Mononuclear cell (primary cell): Measurements from ENCODE around the gene KCNIP4. TPM values are rescaled to one million over a fixed set of nuclear protein-coding genes. Genes with fewer than 3 reads are reported as not detected.

Source experiments
- H3K27me3 ChIP-seq: 2 replicates; pipeline ENCODE4 v1.6.0; 2011; ENCODE audit warnings: low read length, control low read depth; ENCODE audit not compliant: insufficient read depth
- H3K4me1 ChIP-seq: 2 replicates; pipeline ENCODE4 v1.5.1; 2011; ENCODE audit warnings: mild to moderate bottlenecking, low read length, control low read depth; ENCODE audit not compliant: insufficient read depth
- H3K4me3 ChIP-seq: 2 replicates; pipeline ENCODE4 v1.5.1; 2011; ENCODE audit warnings: mild to moderate bottlenecking, low read length, moderate library complexity
- H3K9me3 ChIP-seq: 2 replicates; pipeline ENCODE4 v1.5.1; 2011; ENCODE audit warnings: low read depth, mild to moderate bottlenecking, control low read depth, low read length
- total RNA-seq: library from RNA; depleted of rRNA; stranded (reverse); fragments of >200 nt; gene quantifications from one replicate; pipeline ENCODE4 v1.2.3, GENCODE V29; 2012

Gene KCNIP4
- total RNA-seq, 1 donor = not detected

- Histone ChIP-seq H3K27me3 (no peaks in the 10 kb centered on the region), H3K4me1 (no peaks in the 10 kb centered on the region), H3K9me3 (no peaks in the 10 kb centered on the region), H3K4me3 (no peak overlapping the region)
Observed at GRCh38 chr4:21680326-21680898, 268.2 kb downstream of the KCNIP4 start.

DNA sequence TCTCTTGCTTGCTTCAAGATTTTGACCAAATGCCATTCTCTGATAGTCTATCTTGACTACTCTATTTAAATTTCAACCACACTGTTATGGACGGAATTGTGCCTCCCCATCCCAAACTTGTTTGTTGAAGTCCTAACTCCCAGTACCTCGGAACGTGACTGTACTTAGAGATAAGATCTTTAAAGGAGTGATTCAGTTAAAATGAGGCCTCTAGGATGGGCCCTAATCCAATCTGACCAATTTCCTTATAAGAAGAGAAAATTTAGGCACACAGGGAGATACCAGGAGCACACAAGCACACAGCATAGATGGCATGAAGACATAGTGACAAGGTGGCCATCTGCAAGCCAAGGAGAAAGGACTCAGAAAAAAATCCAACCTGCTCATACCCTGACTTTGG, 269.9 kb downstream of the KCNIP4 start:
- Histone ChIP-seq H3K4me3 (no peak overlapping the region), H3K4me1 (no peaks in the 10 kb centered on the region), H3K9me3 (no peaks in the 10 kb centered on the region)

DNA sequence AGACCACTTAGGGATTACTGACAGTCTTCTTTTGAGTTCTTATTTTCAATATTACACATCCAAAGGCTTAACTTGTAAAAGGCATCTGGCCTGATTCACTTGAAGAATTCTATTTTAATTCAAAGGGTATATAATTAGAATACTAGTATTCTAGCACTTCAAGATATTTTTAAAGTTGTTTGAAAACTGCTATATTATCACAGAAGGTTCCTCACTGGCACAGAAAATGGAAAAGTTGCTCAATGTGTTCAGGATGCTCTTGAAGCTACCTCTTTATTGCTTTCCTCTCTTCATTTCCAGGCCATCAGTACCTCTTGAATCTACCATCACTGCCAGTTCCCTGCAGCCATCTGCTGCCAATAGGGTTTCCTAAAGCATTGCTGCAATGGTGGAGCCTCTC, 271.4 kb downstream of the KCNIP4 start:
- Histone ChIP-seq H3K9me3 (no peaks in the 10 kb centered on the region), H3K27me3 (no peaks in the 10 kb centered on the region), H3K4me1 (no peaks in the 10 kb centered on the region), H3K4me3 (no peak overlapping the region)

More for the DNA sequence above, 269.9 kb downstream of the KCNIP4 start:
- H3K27me3 ChIP-seq = no peaks in the 10 kb centered on the region

DNA sequence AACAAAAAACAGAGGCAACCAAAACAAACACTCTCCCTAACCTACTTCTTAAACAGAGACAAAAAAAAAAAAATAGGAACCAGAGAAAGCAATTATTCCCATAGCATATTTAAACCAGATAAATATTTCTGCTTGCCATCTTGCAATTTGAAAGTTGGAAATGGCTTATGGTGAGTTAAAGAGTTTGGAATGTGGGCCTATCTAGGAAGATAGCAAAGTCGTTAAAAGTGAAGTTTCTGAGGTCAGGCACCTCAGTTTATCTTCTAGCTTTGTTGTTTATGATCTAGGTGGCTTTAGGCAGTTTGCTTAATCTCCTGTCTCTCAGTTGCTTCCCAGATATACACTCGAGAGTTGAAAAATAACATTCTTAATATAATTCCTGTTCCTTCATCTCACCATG, 284.2 kb downstream of the KCNIP4 start:
- H3K27me3 ChIP-seq = no peaks in the 10 kb centered on the region
- no peaks in the 10 kb centered on the region for H3K9me3 ChIP-seq
- H3K4me3 ChIP-seq = no peak overlapping the region
- no peaks in the 10 kb centered on the region for H3K4me1 ChIP-seq

DNA sequence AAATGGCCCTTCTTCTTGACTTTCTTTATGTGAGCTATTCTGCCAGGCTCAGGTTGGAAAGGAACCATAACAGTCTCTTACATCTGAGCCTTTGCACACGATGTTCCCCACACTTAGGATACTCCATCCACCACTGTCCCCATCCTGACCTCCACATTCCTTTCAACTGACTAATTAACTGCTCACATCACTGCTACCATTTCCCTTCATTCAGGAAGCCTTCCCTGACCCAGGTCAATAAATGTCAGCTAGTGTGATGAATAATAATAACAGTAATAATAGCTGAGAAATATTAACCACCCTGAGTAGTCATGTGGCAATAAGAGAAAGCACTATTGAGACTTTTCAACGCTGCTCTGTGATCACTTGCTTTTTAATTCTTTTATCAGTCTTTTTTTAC, 291.7 kb downstream of the KCNIP4 start:
- Histone ChIP-seq H3K9me3 (no peaks in the 10 kb centered on the region), H3K4me3 (no peak overlapping the region), H3K4me1 (no peaks in the 10 kb centered on the region), H3K27me3 (no peaks in the 10 kb centered on the region)

DNA sequence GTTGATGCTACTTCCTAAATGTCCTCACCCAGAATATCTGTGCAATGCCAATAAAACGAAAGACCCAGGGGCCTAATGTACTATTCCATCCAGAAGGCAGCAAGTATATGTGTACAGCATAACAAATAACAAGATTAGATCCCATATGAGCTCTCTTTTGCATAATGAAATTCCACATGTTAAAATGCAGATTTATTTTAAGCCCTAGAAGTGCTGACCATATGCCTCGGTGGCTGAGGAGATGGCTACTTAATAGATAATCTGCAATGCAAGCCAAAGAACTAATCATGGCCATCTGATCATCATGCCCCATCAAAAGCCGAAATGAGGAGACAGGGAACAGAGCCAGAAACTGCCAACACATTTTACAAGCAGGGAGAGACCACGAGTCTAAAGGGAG, 293.5 kb downstream of the KCNIP4 start:
- no peaks in the 10 kb centered on the region for H3K9me3 ChIP-seq
- no peaks in the 10 kb centered on the region for H3K27me3 ChIP-seq
- H3K4me3 ChIP-seq = no peak overlapping the region
- H3K4me1 ChIP-seq = no peaks in the 10 kb centered on the region

DNA sequence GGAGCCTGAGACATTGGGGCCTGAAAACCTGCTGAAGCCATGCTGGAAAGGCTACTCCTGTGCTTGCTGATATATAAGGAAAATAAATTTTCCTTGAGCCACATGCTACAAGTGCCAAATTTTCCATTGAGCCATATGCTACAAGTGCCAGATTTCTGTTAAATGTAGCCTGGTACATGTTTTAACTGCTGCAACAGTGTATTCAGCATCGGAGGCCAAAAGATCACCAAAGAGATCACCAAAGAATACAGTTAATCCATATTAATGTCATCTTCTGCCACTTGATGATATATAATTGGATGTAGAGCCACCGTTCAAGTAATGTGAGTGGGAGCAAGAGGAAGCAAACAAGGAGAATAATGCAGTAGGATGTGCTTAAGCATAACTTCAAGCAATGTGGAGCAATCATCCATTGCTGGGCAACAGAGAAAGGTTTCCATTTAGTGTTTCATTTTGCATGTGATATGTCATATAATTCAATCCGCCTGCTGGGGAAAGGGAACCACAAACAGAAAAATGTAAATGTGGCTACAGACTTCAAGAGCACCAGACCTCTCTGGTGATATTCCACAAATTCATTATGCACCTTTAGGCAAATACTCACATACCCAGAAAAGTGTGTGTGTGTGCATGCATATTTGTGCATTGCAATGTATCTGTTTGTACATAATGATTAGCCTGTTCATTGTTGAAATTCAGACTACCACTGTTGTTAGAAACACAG, 295.9 kb downstream of the KCNIP4 start:
- H3K9me3 ChIP-seq = no peaks in the 10 kb centered on the region
- no peak overlapping the region for H3K4me3 ChIP-seq
- H3K4me1 ChIP-seq = no peaks in the 10 kb centered on the region
- no peaks in the 10 kb centered on the region for H3K27me3 ChIP-seq

DNA sequence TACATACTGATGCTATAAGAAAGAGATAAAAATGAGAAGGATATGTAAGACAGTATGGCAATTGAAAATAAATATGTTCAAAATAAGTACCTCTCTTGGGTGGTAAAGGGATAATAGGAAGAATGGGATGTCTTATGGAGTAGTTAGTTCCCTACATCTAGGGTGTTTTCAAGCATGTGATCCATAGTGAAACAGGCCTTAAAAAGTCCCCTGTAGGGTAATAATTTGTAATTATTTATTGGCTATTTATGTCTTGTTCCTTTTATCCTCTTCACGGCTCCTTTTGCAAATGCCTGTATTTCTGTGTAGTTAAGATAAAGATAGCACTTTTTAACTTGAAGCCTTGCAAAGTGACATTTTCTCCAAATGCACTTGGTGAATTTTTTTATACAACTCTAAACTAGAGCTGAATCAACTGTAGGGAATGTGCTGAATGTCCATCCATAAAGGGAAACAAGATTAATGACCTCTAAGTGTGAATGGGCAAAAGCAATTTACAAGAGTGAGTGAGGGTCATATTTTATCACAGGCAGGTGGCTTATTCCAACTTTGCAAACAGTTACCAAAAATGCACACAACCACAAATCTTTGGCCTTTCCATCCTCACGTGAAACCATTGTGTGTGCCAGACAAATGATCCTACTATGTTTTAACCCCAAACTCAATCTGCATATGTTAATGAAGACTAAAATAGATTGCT, 299.0 kb downstream of the KCNIP4 start:
- Histone ChIP-seq H3K9me3 (no peaks in the 10 kb centered on the region), H3K4me3 (no peak overlapping the region), H3K27me3 (no peaks in the 10 kb centered on the region), H3K4me1 (no peaks in the 10 kb centered on the region)

- H3K4me3 ChIP-seq = no peak overlapping the region
- H3K27me3 ChIP-seq = no peaks in the 10 kb centered on the region
- no peaks in the 10 kb centered on the region for H3K9me3 ChIP-seq
- H3K4me1 ChIP-seq = no peaks in the 10 kb centered on the region
Observed at GRCh38 chr4:21645776-21646175, 302.8 kb downstream of the KCNIP4 start.

- no peaks in the 10 kb centered on the region for H3K9me3 ChIP-seq
- H3K4me1 ChIP-seq = no peaks in the 10 kb centered on the region
- H3K4me3 ChIP-seq = no peak overlapping the region
- no peaks in the 10 kb centered on the region for H3K27me3 ChIP-seq
Observed at GRCh38 chr4:21641696-21642095, 306.9 kb downstream of the KCNIP4 start.

GRCh38 chr4:21638171-21638725, 310.3 kb downstream of the KCNIP4 start:
- H3K4me1 ChIP-seq = no peaks in the 10 kb centered on the region
- H3K4me3 ChIP-seq = no peak overlapping the region
- no peaks in the 10 kb centered on the region for H3K27me3 ChIP-seq
- peaks cover 1% of the 10 kb centered on the region for H3K9me3 ChIP-seq

DNA sequence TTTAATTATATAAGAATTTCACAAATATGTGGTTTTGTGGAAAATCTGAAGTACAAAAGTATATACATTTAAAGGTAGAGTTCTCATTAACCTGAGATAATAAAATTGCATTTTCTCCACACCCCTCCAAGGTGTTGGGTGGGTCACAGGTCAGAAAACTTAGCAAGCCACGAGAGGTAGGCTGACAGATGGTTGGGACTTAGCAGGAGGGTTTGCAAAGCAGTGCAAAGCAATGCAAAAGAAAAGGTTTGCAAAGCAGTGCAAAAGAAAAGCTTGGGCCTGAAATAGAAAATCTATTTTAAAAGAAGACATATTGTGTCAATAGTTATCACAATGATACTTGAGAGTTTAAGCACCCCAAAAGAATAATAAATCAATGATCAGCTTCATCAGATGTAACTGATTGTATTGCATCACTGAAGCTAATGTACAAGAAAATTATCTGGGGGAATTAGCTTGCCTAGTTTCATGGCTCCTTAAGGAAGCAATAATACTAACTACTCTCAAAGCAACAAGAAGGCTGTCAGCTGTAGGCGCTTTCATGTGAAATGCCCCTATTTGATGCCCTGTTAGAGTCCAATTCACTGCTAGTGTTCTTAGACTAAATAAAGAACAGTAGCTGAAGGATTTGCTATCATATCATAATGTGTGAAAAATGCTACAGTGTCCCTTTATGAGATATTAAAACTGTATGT, 319.5 kb downstream of the KCNIP4 start:
- no peaks in the 10 kb centered on the region for H3K4me1 ChIP-seq
- H3K9me3 ChIP-seq = peaks cover 5% of the 10 kb centered on the region
- H3K27me3 ChIP-seq = no peaks in the 10 kb centered on the region
- no peak overlapping the region for H3K4me3 ChIP-seq

DNA sequence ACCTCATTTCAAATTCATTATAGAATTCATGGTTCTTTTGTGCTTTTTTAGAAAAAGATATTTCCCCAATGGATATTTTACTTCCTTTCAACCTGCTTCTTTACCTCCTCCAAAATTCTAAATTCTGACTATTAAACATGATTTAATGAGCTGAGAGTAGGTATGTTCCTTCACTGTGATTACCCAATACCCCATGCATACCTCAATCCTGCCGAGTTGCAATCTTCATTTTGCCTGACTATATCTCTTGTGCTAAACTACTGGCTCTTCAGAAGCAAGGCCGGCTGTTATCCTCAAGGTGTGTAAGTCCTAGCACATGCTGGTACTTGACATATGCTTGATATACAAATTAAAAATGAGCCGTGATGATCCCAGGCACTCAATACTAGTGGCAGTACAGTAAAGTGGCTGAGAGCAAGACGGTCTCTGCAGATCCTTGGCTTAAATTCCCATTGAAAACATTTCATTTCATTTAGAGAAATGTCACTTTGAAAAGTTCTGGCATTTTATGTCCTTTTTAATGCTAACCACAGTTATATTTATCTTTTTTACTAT, 320.4 kb downstream of the KCNIP4 start:
- no peaks in the 10 kb centered on the region for H3K27me3 ChIP-seq
- H3K4me1 ChIP-seq = no peaks in the 10 kb centered on the region
- H3K4me3 ChIP-seq = no peak overlapping the region
- peaks cover 3% of the 10 kb centered on the region for H3K9me3 ChIP-seq

DNA sequence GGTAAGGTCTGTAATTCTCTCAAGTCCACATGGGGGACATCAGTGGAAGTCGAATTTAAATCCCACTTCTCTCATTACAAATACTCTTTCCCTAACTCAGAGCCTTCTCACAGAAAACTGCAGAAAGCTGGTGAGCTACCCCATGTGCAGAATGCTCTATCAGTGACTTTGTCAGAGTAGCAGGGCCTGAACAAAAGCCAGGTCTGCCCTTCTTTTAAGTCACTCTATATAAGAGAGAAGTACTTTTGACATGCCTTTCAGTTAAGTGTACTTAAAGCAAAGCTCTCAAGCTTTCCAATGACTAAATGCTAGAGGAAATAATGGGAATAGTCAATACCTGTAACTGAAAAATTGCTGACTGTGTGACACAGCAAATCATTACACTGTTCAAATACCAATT, 323.1 kb downstream of the KCNIP4 start:
- Histone ChIP-seq H3K4me1 (no peaks in the 10 kb centered on the region), H3K27me3 (no peaks in the 10 kb centered on the region), H3K9me3 (no peaks in the 10 kb centered on the region), H3K4me3 (no peak overlapping the region)

DNA sequence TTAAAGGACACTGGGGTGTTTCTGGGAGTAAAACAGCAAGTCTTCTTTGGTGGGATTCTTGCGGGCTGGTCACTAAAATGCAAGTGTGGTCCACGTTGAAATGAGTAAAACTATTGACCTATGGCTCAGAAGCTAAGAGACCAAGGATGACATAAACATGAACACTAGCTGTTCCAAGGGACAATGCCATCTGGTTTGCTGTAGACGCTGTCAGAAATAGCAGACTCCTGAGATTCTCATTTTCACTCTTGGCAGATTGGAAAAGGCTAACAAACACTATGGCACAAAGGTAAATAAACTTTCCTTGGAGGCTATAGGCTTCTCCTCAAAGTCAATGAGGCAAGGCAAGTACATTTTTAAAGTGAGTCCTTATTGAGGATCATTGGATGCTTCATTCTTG, 343.6 kb downstream of the KCNIP4 start:
- Histone ChIP-seq H3K9me3 (no peaks in the 10 kb centered on the region), H3K4me1 (no peaks in the 10 kb centered on the region), H3K27me3 (no peaks in the 10 kb centered on the region), H3K4me3 (no peak overlapping the region)
